OCI-LY1 (cell line): Measurements from ENCODE around the gene RXFP3.

Source experiments
- EZH2 ChIP-seq: fragments of 200-600 bp; sonication (generic), shearing (Covaris generic); IDR thresholded peaks from 2 replicates; pipeline ENCODE4 v1.8.0; 2017; ENCODE audit warnings: borderline replicate concordance, mixed run types, mild to moderate bottlenecking, antibody characterized with exemption, low read length, moderate library complexity, mixed read lengths
- TF ChIP-seq, protein P1 (sequence below): fragments of 200-600 bp; sonication (generic), shearing (Covaris generic); IDR thresholded peaks from 2 replicates; pipeline ENCODE4 v1.5.1; 2017; ENCODE audit warnings: mild to moderate bottlenecking, antibody characterized with exemption, low read length, moderate library complexity, mixed read lengths

DNA sequence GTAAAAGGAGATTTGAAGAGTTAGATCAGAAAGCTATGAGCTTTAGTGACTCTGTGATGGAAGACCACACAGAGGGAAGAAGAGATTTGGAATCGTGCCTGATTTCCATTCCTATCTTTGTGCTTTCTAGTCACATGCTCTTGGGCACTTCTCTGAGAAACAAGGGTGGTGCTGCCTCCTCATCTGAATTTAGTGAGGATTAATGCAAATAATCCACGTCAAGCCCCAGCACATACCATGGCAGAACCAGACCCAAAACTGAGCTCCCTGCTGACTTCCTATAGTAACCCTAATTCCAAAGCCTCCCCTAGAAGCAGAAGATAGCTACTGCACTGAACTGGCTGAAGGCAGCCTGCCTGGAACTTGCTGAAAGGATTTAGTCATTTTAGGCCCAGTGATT is 30.6 kb downstream of the RXFP3 start:
- TF ChIP-seq EZH2 = no peak
- TF ChIP-seq, protein P1, sequence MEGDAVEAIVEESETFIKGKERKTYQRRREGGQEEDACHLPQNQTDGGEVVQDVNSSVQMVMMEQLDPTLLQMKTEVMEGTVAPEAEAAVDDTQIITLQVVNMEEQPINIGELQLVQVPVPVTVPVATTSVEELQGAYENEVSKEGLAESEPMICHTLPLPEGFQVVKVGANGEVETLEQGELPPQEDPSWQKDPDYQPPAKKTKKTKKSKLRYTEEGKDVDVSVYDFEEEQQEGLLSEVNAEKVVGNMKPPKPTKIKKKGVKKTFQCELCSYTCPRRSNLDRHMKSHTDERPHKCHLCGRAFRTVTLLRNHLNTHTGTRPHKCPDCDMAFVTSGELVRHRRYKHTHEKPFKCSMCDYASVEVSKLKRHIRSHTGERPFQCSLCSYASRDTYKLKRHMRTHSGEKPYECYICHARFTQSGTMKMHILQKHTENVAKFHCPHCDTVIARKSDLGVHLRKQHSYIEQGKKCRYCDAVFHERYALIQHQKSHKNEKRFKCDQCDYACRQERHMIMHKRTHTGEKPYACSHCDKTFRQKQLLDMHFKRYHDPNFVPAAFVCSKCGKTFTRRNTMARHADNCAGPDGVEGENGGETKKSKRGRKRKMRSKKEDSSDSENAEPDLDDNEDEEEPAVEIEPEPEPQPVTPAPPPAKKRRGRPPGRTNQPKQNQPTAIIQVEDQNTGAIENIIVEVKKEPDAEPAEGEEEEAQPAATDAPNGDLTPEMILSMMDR = no peak
